MM.1S (cell line): ENCODE data around the gene HARS2.

Experiments used
- EZH2 ChIP-seq: fragments of 300-600 bp; sonication (generic); optimal IDR thresholded peaks from 2 replicates; pipeline ENCODE3; 2017; ENCODE audit warnings: low read depth, mild to moderate bottlenecking, antibody characterized with exemption, low read length, mixed read lengths
- TF ChIP-seq, protein P1 (sequence below): fragments of 300-600 bp; sonication (generic); IDR thresholded peaks from 2 replicates; pipeline ENCODE4 v1.5.1; 2016; ENCODE audit warnings: antibody characterized with exemption, low read length, mixed read lengths

GRCh38 chr5:140641716-140642115, 49.5 kb upstream of the HARS2 start:
- TF ChIP-seq, protein P1, sequence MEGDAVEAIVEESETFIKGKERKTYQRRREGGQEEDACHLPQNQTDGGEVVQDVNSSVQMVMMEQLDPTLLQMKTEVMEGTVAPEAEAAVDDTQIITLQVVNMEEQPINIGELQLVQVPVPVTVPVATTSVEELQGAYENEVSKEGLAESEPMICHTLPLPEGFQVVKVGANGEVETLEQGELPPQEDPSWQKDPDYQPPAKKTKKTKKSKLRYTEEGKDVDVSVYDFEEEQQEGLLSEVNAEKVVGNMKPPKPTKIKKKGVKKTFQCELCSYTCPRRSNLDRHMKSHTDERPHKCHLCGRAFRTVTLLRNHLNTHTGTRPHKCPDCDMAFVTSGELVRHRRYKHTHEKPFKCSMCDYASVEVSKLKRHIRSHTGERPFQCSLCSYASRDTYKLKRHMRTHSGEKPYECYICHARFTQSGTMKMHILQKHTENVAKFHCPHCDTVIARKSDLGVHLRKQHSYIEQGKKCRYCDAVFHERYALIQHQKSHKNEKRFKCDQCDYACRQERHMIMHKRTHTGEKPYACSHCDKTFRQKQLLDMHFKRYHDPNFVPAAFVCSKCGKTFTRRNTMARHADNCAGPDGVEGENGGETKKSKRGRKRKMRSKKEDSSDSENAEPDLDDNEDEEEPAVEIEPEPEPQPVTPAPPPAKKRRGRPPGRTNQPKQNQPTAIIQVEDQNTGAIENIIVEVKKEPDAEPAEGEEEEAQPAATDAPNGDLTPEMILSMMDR, result no peak
- no peak for TF ChIP-seq EZH2
